GM12872 (cell line): Measurements from ENCODE around the gene PRPF18.

ENCODE experiments used
- TF ChIP-seq, protein P1 (sequence below): IDR thresholded peaks from 3 replicates; pipeline ENCODE4 v1.5.1; 2011; ENCODE audit warnings: low read depth, mild to moderate bottlenecking, low read length, moderate library complexity; ENCODE audit not compliant: insufficient read depth

PRPF18 gene

GRCh38 chr10:13643016-13643415, 56.3 kb downstream of the PRPF18 start:
- TF ChIP-seq, protein P1, sequence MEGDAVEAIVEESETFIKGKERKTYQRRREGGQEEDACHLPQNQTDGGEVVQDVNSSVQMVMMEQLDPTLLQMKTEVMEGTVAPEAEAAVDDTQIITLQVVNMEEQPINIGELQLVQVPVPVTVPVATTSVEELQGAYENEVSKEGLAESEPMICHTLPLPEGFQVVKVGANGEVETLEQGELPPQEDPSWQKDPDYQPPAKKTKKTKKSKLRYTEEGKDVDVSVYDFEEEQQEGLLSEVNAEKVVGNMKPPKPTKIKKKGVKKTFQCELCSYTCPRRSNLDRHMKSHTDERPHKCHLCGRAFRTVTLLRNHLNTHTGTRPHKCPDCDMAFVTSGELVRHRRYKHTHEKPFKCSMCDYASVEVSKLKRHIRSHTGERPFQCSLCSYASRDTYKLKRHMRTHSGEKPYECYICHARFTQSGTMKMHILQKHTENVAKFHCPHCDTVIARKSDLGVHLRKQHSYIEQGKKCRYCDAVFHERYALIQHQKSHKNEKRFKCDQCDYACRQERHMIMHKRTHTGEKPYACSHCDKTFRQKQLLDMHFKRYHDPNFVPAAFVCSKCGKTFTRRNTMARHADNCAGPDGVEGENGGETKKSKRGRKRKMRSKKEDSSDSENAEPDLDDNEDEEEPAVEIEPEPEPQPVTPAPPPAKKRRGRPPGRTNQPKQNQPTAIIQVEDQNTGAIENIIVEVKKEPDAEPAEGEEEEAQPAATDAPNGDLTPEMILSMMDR = no peak

DNA sequence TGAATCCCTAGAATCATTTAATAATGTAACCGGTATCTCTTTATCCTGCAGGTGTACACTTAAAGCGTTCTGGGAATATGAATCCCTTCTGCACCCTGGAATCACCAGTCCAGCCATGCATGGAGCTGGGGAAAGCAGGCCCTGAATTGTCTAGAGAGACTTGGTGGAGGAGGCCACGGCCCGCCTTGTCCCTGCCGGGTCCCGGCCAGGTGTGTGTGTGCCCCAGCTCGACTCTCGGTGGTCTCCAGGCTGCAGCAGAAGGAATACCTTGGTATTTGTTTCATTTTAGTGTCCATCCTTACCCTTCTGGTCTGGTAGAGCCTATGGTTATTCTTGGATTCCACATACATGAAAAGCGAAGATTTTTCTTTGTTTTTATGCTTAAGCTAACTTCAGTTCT, 58.1 kb downstream of the PRPF18 start:
- TF ChIP-seq, protein P1 = no peak

GRCh38 chr10:13648425-13648824, 61.7 kb downstream of the PRPF18 start:
- TF ChIP-seq, protein P1 = no peak

DNA sequence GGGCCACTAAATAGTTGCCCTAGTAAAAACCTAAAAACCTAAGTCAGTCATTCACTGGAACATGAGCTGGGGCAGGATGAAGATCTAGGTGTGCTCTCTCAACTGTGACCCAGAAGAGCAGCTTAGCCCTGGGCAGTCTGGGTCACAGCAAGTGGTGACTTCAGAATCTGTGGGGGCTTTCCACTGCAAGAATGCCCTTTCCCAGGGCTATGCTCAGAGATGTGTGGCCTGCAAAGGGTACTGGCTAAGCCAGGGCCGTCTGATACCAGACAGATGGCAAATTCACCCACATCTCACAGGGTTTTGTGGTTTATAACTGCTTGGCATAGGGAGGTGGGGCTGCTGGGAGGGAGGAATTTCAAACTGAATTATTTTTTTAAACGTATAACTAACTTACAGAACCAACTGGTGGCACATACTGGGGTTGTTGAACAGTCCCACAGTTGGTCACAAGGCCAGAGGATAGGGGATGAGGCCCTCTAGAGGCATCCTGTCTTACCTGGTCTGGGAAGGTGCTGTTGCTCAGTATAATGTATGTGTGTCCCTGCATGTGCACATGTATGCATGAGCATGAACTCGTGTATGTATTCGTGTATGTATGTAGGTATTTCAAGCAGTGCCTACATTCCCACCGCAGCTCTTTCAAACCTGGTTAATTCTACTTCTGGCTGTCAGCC, 63.2 kb downstream of the PRPF18 start:
- TF ChIP-seq, protein P1 = no peak

DNA sequence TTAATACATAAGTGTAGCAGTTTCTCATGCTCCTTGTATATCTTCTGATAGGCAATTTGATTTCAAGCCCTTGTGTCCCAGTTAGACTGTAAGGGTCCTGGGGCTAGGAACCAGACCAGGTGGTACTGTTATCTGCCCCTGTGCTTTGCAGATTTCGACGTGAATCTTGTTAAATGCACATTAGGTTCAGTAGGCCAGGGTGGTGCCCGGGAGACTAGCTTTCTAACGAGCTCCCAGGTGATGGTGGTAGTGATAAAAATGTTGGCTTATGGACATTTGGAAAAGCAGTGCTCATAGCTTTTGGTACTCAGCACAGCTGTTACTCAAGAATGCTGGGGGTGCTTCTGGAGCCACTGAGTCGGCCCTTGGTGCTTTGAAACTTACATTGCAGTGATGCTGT, 64.2 kb downstream of the PRPF18 start:
- TF ChIP-seq, protein P1 = no peak

GRCh38 chr10:13651969-13652720, 65.4 kb downstream of the PRPF18 start:
- TF ChIP-seq, protein P1 = no peak

DNA sequence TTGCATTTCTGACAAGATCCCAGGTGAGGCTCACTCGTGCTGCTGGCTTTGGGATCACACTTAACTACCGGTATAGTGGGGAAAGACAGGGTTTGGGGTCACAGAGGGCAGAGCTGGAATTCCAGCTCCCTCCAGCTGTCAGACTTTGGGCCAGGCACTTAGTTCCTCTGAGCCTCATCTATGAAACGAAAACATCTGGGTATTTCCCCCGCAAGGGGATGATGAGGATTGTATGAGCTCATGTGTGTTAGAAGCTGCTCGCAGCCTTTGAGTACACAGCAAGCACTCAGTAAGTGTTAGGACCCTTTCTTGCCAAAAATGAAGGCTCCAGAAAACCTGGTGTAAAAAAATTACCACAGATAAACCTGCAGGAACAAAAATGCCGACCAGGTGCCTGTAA, 66.1 kb downstream of the PRPF18 start:
- TF ChIP-seq, protein P1 = no peak
